HG02571 (cell line): ENCODE data around the gene CT45A10.
"Not testable (repeated sequence)": the region's sequence is repeated elsewhere in the genome, so short reads cannot be mapped to it uniquely, and the experiment has no call there.

Experiments used
- ATAC-seq: cut with Tn5 transposase; IDR thresholded peaks from one replicate; pipeline ENCODE4 v1.9.1; 2021; ENCODE audit warnings: mild to moderate bottlenecking, moderate library complexity; ENCODE audit not compliant: unreplicated experiment

The CT45A10 gene, protein sequence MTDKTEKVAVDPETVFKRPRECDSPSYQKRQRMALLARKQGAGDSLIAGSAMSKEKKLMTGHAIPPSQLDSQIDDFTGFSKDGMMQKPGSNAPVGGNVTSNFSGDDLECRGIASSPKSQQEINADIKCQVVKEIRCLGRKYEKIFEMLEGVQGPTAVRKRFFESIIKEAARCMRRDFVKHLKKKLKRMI

DNA sequence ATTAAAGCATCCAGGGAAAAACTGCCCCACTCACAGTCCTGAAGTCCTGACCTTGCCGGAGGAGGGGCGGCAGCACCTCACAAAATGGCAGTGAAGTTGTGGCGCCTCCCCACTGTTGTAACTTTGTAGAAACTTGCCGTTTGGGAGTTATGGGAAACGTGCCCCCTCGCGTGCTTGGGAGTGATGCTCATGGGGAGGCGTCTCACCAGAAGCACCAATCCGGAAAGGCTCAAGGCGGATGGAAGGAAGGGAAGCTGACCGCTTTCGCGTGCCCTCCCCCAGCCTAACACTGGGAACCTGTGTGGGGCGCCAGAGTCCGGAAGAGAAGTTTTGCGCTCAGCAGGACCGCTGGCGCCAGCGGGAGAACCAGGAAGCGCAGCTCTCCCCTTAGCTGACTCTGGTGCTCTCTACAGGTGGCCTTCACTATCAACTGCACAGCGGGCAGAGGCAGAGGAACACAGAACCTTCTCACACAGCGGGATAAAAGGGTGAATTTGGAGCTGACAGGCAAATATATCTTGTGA is at the start of gene CT45A10, which contains the start of gene SAGE1:
Gene CT45A10 (minus strand): TSS at position 151 of the 524 bp plus-strand sequence. CDS start 8,100 bp downstream, outside the sequence.
Gene SAGE1 (plus strand): TSS at position 423 of the 524 bp plus-strand sequence. CDS start 2,527 bp downstream, outside the sequence.
- no peak for ATAC-seq

DNA sequence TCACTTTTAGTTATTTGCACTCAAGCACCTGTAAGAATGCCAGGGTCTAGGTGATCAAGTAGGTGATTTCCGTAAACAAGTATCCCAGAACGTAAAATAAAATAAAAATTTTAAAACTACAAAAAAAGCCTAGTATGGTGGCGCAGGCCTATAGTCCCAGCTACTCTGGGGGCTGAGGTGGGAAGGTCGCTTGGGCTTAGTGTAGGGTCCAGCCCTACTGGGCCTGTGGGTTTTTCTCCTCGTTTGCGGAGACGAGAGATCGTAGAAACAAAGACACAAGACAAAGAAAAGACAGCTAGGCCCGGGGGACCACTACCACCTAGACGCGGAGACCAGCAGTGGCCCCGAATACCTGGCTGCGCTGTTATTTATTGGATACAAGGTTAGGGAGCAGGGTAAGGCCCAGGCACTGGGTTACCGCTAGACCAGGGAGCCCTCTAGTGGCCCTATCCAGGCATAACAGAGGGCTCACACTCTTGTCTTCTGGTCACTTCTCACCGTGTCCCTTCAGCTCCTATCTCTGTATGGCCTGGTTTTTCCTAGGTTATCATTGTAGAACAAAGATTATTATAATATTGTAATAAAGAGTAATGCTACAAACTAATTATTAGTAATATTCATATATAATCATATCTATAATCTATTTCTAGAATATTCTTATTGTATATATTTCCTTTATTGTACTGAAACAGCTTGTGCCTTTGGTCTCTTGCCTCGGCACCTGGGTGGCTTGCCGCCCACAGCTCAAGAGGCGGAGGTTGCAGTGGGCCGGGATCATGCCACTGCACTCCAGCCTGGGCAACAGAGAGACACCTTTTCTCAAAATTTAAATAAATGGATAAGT is 38.6 kb upstream of the CT45A10 start:
- ATAC-seq: no peak

DNA sequence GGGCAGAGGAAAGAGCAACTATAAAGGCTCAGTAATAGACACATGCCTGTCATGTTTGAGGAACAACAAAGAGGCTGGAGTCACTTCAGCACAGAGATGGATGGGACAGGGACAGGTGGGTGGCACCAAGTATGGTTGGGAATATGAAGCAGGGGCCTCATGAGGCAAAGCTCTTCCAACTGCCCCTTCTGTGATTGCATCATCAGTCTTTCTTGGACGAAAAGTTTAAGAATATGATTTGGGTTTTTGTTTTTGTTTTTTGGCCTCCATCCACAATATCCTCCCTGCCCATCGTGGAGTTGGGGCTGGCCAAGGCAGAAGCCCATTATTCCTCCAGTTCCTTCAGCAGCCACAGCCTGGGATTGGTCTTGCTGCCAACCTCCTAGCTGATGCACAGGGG is 34.7 kb upstream of the CT45A10 start:
- ATAC-seq: no peak

DNA sequence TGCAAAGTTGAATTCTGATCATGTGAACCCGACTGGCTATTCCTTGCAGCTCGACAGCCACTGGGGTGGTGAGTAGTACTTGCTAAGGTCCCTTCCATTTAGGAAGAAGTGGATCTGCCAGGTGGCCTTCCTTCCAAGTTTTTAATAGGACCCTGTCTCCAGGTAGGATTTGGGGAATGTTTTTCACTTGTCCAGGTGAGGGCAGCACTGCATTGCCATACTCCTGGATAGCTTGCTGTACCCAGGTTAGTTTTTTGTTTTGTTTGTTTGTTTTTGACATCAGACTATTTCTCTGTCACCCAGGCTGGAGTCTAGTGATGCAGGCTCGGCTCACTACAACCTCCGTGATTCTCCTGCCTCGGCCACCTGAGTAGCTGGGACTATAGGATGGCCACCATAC is 30.1 kb upstream of the CT45A10 start:
- ATAC-seq: no peak

DNA sequence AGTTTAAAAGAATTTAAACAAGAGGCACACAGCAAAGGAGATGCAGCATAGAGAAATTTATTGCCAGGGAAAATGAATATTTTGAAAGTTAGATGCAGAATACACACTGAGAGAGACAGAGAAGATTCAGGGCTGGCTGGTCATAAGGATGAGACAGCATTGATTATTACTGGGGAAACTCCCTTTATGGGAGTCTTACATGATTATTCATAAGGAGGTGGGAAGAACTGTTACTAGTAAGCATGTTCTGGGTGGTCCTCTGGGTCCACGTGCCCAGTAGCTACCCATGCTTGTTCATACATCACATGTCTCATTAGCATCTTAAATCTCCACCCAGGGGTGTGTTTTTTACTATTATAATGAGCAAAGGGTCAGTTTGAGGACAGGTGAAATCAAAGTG is 27.3 kb upstream of the CT45A10 start:
- ATAC-seq: not testable (repeated sequence)

DNA sequence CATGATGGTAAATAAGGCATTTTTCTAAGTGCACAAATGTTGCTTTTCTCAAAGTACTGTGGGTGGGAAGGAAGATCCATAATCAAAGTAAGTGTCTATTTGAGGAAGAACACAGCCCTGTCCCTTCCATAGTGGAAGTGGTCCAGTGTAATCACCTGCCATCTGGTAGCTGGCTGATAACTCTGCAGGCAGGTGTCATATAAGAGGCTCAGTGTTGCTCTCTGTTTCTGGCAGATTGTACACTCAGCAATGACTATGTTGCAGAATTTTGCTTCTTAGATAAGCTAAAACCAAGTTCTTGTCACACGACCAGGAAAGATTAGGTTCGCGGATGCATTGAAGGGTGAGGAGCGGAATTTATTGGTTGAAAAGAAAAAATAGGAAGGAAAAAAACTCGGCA is 21.2 kb upstream of the CT45A10 start:
- no peak for ATAC-seq

DNA sequence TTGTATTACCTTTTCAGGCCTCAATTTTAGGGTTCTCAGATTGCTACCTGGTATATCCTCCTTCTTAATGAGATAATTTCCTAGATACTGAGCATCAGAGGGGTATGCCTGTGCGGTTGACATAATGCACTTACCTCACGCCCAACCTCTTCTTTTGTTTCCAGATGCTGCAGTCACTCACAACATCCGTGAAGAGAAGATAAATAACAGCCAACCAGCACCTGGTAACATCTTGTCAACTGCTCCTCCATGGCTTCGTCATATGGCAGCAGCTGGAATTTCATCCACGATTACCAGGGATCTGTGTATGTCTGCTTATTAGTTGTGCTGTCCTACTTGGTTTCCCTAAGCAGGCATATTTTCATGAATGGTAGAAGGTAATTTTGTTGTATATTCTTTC is 17.0 kb upstream of the CT45A10 start:
- no peak for ATAC-seq

DNA sequence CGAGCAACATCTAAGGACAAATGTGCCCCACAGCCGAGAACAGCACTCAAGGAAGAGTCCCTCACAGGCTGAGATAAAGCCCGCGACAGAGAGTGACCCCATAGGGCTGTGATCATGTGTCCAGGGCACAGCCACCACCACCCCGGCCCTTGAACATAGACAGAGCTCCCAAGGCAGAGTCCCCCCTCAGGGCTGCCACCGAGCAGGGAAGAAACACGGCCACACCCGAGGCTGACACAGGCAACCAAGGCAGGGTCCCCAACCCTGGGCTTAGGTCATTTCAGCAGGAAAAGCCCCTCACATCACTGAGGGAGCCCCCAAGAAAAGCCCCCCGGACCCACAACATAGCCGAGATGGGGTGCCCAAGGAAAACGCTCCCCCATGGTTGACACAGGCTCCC is 463 bp downstream of the CT45A10 start:
- no peak for ATAC-seq

DNA sequence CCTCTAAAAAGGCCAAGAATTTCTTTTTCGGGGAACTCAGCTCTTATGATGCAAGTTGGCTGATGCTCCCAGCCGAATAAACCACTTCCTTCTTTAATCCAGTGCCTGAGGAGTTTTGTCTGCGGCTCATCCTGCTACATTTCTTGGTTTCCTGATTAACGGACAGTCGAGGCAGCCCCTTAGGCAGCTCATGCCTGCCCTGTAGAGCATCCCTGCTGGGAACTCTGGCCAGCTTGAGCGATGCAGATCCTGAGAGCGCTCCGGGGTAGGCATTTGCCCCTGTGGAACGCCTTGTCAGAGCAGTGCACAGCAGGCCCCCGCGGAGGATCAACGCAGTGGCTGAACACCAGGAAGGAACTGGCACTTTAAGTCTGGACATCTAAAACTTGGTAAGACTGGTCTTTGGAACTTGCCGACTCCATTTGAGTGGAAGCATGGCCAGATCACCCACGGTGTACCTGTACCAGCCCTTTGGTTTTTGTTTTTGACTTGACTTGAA is 3.1 kb downstream of the CT45A10 start:
- no peak for ATAC-seq

DNA sequence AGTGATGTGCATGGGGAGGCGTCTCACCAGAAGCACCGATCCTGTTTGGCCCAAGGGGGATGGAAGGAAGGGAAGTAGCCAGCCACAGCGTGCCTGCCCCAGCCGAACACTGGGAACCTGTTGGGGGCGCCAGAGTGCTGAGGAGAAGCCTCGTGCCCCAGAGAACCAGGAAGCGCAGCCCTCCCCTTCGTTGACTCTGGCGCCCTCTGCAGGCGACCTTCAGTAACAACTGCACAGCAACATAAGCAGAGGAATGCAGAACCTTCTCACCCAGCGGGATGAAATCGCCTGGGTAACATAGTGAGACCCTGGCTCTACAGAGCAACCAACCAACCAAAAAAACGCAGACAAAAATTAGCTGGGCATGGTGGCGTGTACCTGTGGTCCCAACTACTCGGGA is 4.3 kb downstream of the CT45A10 start:
- ATAC-seq: not testable (repeated sequence)

DNA sequence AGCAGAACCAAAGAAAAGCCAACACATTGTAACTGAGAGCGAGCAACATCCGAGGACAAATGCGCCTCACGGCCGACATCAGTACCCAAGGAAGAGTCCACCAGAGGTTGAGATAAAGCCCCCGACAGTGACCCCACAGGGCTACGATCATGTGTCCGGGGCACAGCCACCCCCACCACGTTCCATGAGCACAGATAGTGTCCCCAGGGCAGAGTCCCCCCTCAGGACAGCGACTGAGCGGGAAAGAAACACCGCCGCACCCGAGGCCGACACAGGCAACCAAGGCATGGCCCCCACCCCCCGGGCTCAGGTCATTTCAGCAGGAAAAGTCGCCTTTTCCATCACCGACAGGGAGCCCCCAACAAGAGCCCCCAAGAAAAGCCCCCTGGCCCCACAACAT is 5.0 kb downstream of the CT45A10 start:
- ATAC-seq: not testable (repeated sequence)

DNA sequence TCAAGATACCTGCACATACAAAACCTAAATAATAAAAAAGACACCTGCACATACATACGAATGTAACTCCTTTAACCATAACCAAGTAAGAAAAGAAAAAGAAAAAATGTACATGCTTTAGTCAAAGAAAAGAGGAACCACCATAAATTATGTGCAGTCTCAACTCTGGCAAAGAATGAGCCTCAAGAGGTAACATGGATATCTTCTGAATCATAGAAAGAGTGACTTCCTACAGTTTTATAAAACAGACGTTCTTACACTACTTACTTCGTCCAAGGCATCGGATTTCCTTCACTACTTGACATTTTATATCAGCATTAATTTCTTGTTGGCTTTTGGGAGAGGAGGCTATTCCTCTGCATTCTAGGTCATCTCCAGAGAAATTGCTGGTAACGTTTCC is 10.5 kb downstream of the CT45A10 start:
- ATAC-seq: not testable (repeated sequence)

DNA sequence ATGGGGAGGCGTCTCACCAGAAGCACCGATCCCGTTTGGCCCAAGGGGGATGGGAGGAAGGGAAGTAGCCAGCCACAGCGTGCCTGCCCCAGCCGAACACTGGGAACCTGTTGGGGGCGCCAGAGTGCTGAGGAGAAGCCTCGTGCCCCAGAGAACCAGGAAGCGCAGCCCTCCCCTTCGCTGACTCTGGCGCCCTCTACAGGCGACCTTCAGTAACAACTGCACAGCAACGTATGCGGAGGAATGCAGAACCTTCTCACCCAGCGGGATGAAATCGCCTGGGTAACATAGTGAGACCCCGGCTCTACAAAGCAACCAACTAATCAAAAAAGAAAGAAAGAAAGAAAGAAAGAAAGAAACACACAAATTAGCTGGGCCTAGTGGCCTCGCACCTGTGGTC is 21.5 kb downstream of the CT45A10 start, which contains the start of gene CT45A9:
Gene CT45A9 (minus strand): TSS at position 101 of the 400 bp plus-strand sequence. CDS start 3,751 bp downstream, outside the sequence.
- not testable (repeated sequence) for ATAC-seq

DNA sequence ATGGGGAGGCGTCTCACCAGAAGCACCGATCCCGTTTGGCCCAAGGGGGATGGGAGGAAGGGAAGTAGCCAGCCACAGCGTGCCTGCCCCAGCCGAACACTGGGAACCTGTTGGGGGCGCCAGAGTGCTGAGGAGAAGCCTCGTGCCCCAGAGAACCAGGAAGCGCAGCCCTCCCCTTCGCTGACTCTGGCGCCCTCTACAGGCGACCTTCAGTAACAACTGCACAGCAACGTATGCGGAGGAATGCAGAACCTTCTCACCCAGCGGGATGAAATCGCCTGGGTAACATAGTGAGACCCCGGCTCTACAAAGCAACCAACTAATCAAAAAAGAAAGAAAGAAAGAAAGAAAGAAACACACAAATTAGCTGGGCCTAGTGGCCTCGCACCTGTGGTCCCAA is 38.8 kb downstream of the CT45A10 start, which contains the start of gene CT45A8:
Gene CT45A8 (minus strand): TSS at position 101 of the 400 bp plus-strand sequence. CDS start 3,755 bp downstream, outside the sequence.
- ATAC-seq: not testable (repeated sequence)

DNA sequence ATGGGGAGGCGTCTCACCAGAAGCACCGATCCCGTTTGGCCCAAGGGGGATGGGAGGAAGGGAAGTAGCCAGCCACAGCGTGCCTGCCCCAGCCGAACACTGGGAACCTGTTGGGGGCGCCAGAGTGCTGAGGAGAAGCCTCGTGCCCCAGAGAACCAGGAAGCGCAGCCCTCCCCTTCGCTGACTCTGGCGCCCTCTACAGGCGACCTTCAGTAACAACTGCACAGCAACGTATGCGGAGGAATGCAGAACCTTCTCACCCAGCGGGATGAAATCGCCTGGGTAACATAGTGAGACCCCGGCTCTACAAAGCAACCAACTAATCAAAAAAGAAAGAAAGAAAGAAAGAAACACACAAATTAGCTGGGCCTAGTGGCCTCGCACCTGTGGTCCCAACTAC is 56.1 kb downstream of the CT45A10 start, which contains the start of gene CT45A7:
Gene CT45A7 (minus strand): TSS at position 101 of the 400 bp plus-strand sequence. CDS start 3,747 bp downstream, outside the sequence.
- ATAC-seq: not testable (repeated sequence)
